ENCODE data around the gene KCNQ1. TPM values are rescaled to one million over a fixed set of nuclear protein-coding genes. Genes with fewer than 3 reads are reported as not detected.

The KCNQ1 gene
- total RNA-seq, 1 donor from 2014 or later = 6.4 TPM

- no peak for DNase-seq
- Mint-ChIP-seq H3K36me3 (ENCODE audit: low read depth) (no peaks in the 10 kb centered on the region), H3K9me3 (no peaks in the 10 kb centered on the region), H3K4me3 (no peak overlapping the region), H3K27ac (no peak overlapping the region), H3K27me3 (no peaks in the 10 kb centered on the region), H3K4me1 (no peaks in the 10 kb centered on the region)
- intact Hi-C loops (cut with micrococcal nuclease) = no loop called here
Observed at GRCh38 chr11:2561696-2562581, 117.1 kb downstream of the KCNQ1 start.

GRCh38 chr11:2562890-2563212 is 118.0 kb downstream of the KCNQ1 start:
- Mint-ChIP-seq H3K36me3 (ENCODE audit: low read depth) (no peaks in the 10 kb centered on the region), H3K27ac (no peak overlapping the region), H3K4me3 (no peak overlapping the region), H3K9me3 (no peaks in the 10 kb centered on the region), H3K27me3 (no peaks in the 10 kb centered on the region), H3K4me1 (no peaks in the 10 kb centered on the region)
- DNase-seq = no peak
- intact Hi-C loops (cut with micrococcal nuclease) = no loop called here

GRCh38 chr11:2563213-2564007 is 118.6 kb downstream of the KCNQ1 start:
- H3K27ac Mint-ChIP-seq = no peak overlapping the region
- no peaks in the 10 kb centered on the region for H3K36me3 Mint-ChIP-seq (ENCODE audit: low read depth)
- DNase-seq = no peak
- H3K4me1 Mint-ChIP-seq = no peaks in the 10 kb centered on the region
- H3K27me3 Mint-ChIP-seq = no peaks in the 10 kb centered on the region
- no peaks in the 10 kb centered on the region for H3K9me3 Mint-ChIP-seq
- H3K4me3 Mint-ChIP-seq = no peak overlapping the region
- intact Hi-C loops (cut with micrococcal nuclease) = no loop called here

- no peak for DNase-seq
- Mint-ChIP-seq H3K4me3 (no peak overlapping the region), H3K27ac (no peak overlapping the region), H3K9me3 (no peaks in the 10 kb centered on the region), H3K27me3 (no peaks in the 10 kb centered on the region), H3K36me3 (ENCODE audit: low read depth) (no peaks in the 10 kb centered on the region), H3K4me1 (no peaks in the 10 kb centered on the region)
- intact Hi-C loops (cut with micrococcal nuclease) = no loop called here
Observed at GRCh38 chr11:2564008-2564530, 119.3 kb downstream of the KCNQ1 start.

GRCh38 chr11:2564588-2565425 is 120.0 kb downstream of the KCNQ1 start:
- no peak overlapping the region for H3K27ac Mint-ChIP-seq
- no peak for DNase-seq
- intact Hi-C loops (cut with micrococcal nuclease) = no loop called here
- H3K4me3 Mint-ChIP-seq = no peak overlapping the region
- H3K9me3 Mint-ChIP-seq = no peaks in the 10 kb centered on the region
- no peaks in the 10 kb centered on the region for H3K36me3 Mint-ChIP-seq (ENCODE audit: low read depth)
- no peaks in the 10 kb centered on the region for H3K27me3 Mint-ChIP-seq
- no peaks in the 10 kb centered on the region for H3K4me1 Mint-ChIP-seq

- H3K9me3 Mint-ChIP-seq = no peaks in the 10 kb centered on the region
- intact Hi-C loops (cut with micrococcal nuclease) = no loop called here
- no peak overlapping the region for H3K4me3 Mint-ChIP-seq
- no peaks in the 10 kb centered on the region for H3K27me3 Mint-ChIP-seq
- no peak overlapping the region for H3K27ac Mint-ChIP-seq
- no peaks in the 10 kb centered on the region for H3K4me1 Mint-ChIP-seq
- H3K36me3 Mint-ChIP-seq (ENCODE audit: low read depth) = no peaks in the 10 kb centered on the region
- no peak for DNase-seq
Observed at GRCh38 chr11:2565447-2566222, 120.8 kb downstream of the KCNQ1 start.

GRCh38 chr11:2566223-2567025 is 121.6 kb downstream of the KCNQ1 start:
- H3K27me3 Mint-ChIP-seq = no peaks in the 10 kb centered on the region
- no peaks in the 10 kb centered on the region for H3K36me3 Mint-ChIP-seq (ENCODE audit: low read depth)
- H3K4me1 Mint-ChIP-seq = no peaks in the 10 kb centered on the region
- H3K9me3 Mint-ChIP-seq = no peaks in the 10 kb centered on the region
- intact Hi-C loops (cut with micrococcal nuclease) = no loop called here
- H3K4me3 Mint-ChIP-seq = no peak overlapping the region
- no peak overlapping the region for H3K27ac Mint-ChIP-seq
- no peak for DNase-seq

- Mint-ChIP-seq H3K4me3 (no peak overlapping the region), H3K4me1 (no peaks in the 10 kb centered on the region), H3K27me3 (no peaks in the 10 kb centered on the region), H3K27ac (no peak overlapping the region), H3K36me3 (ENCODE audit: low read depth) (no peaks in the 10 kb centered on the region), H3K9me3 (no peaks in the 10 kb centered on the region)
- no peak for DNase-seq
- intact Hi-C loops (cut with micrococcal nuclease) = no loop called here
Observed at GRCh38 chr11:2567026-2567671, 122.3 kb downstream of the KCNQ1 start.

- no peak for DNase-seq
- Mint-ChIP-seq H3K4me1 (no peaks in the 10 kb centered on the region), H3K27me3 (no peaks in the 10 kb centered on the region), H3K4me3 (no peak overlapping the region), H3K27ac (no peak overlapping the region), H3K36me3 (ENCODE audit: low read depth) (no peaks in the 10 kb centered on the region), H3K9me3 (no peaks in the 10 kb centered on the region)
- intact Hi-C loops (cut with micrococcal nuclease) = no loop called here
Observed at GRCh38 chr11:2569321-2569721, 124.5 kb downstream of the KCNQ1 start.

- H3K27me3 Mint-ChIP-seq = no peaks in the 10 kb centered on the region
- no peaks in the 10 kb centered on the region for H3K9me3 Mint-ChIP-seq
- intact Hi-C loops (cut with micrococcal nuclease) = no loop called here
- H3K27ac Mint-ChIP-seq = no peak overlapping the region
- H3K36me3 Mint-ChIP-seq (ENCODE audit: low read depth) = no peaks in the 10 kb centered on the region
- H3K4me3 Mint-ChIP-seq = no peak overlapping the region
- DNase-seq = no peak
- H3K4me1 Mint-ChIP-seq = no peaks in the 10 kb centered on the region
Observed at GRCh38 chr11:2569731-2570210, 125.0 kb downstream of the KCNQ1 start.

- H3K4me3 Mint-ChIP-seq = no peak overlapping the region
- H3K4me1 Mint-ChIP-seq = no peaks in the 10 kb centered on the region
- intact Hi-C loops (cut with micrococcal nuclease) = no loop called here
- H3K9me3 Mint-ChIP-seq = no peaks in the 10 kb centered on the region
- H3K27me3 Mint-ChIP-seq = no peaks in the 10 kb centered on the region
- no peak overlapping the region for H3K27ac Mint-ChIP-seq
- DNase-seq = no peak
- H3K36me3 Mint-ChIP-seq (ENCODE audit: low read depth) = no peaks in the 10 kb centered on the region
Observed at GRCh38 chr11:2570211-2570811, 125.5 kb downstream of the KCNQ1 start.
